Heart left ventricle (tissue), 16 donors: ENCODE data around the gene SLC35G3. TPM values are rescaled to one million over a fixed set of nuclear protein-coding genes. Genes with fewer than 3 reads are reported as not detected.
"Not testable (repeated sequence)": the region's sequence is repeated elsewhere in the genome, so short reads cannot be mapped to it uniquely, and the experiment has no call there.

Experiments
- ATAC-seq, 4 donors: fragments of 200-7000 bp; cut with Tn5 transposase; one replicate each; pipeline ENCODE4 v1.9.1; 2020 to 2022; ENCODE audit warnings: moderate library complexity in 4 of 4, mild to moderate bottlenecking in 3 of 4, moderate number of reproducible peaks in 1 of 4
- DNase-seq, 5 donors: peaks; one replicate each; pipeline ENCODE4 v3.0.0-alpha.2; 2020
- H3K27ac ChIP-seq, 12 donors: fragments of 200-600 bp; sonication (generic) in 4 of 12; one replicate each; pipeline versions ENCODE4 v1.5.0 to v1.8.0; 2016 to 2022; ENCODE audit warnings: mild to moderate bottlenecking in 2 of 12
- H3K27me3 ChIP-seq, 9 donors: fragments of 200-600 bp; sonication (generic) in 2 of 9; one replicate each; pipeline versions ENCODE4 v1.5.1 to v1.8.0; 2016 to 2022; ENCODE audit warnings: mild to moderate bottlenecking in 3 of 9
- H3K36me3 ChIP-seq, 9 donors: fragments of 200-600 bp; sonication (generic) in 2 of 9; one replicate each; pipeline versions ENCODE4 v1.5.0 to v1.8.0; 2018 to 2022; ENCODE audit warnings: mild to moderate bottlenecking in 2 of 9
- H3K4me1 ChIP-seq, 12 donors: fragments of 200-600 bp; sonication (generic) in 4 of 12; one replicate each; pipeline versions ENCODE4 v1.5.0 to v1.8.0; 2016 to 2022; ENCODE audit warnings: mild to moderate bottlenecking in 3 of 12
- H3K4me3 ChIP-seq, 12 donors: fragments of 200-600 bp; sonication (generic) in 4 of 12; one replicate each; pipeline versions ENCODE4 v1.5.0 to v1.8.0; 2017 to 2022; ENCODE audit warnings: mild to moderate bottlenecking in 9 of 12, moderate library complexity in 4 of 12
- H3K9me3 ChIP-seq, 12 donors: fragments of 200-600 bp; sonication (generic) in 4 of 12; one replicate each; pipeline versions ENCODE4 v1.5.0 to v1.8.0; 2016 to 2022; ENCODE audit warnings: mild to moderate bottlenecking in 1 of 12
- CTCF ChIP-seq, 12 donors: fragments of 200-600 bp; sonication (generic) in 4 of 12; IDR thresholded peaks; one replicate each; pipeline versions ENCODE4 v1.5.0 to v1.8.0; 2018 to 2022; ENCODE audit warnings: antibody characterized with exemption in 12 of 12, mild to moderate bottlenecking in 5 of 12
- POLR2A ChIP-seq, 2 donors: fragments of 450-650 bp; IDR thresholded peaks; one replicate each; pipeline ENCODE4 v1.6.1; 2017; ENCODE audit warnings: antibody characterized with exemption in 2 of 2, mild to moderate bottlenecking in 2 of 2, moderate library complexity in 2 of 2
- WGBS, 4 donors: extraction: QIAGEN DNeasy Blood & Tissue Kit in 2 of 4; methylation state at CpG; one replicate each; pipeline versions ENCODE4 v1.1.5 to v1.1.7; 2013 to 2018; 5-methylcytosine and 5-hydroxymethylcytosine counted together
- intact Hi-C, 10 donors: fragments of 100-400 bp; cut with DNase I; formaldehyde crosslinking; loops; one replicate each; pipeline versions ENCODE4 v1.11.1 to v1.14.2; 2022
- polyA plus RNA-seq, 2 donors: library from polyadenylated mRNA; stranded (reverse); fragments of 200-250 nt; gene quantifications; one replicate each; pipeline ENCODE4 v1.2.3, GENCODE V29; 2013
- total RNA-seq, 9 donors: library from RNA; depleted of rRNA in 2 of 9; stranded (reverse); fragments of >200 nt in 2 of 9; fragmentation: NEBNext Ultra II Directional in 3 of 9; extraction: Animal tissue kit (Norgen Biotek cat#: 25700) in 3 of 9; gene quantifications; one replicate each; pipeline versions ENCODE4 v1.1.0 to v1.2.4, GENCODE V29; 2016 to 2023
- donor health status: ischemic (EF 13 %, LVEDD 7.1; RV severe dilation, severe dysfunction).
- donor health status: healthy with polysubstance abuse.
- donor health status: DM: no; HTN: yes; CAD: no.
- donor health status: DM: no; HTN: no; CAD: no.
- donor health status: ischemic (EF 25% LVEDD 6.9; RV normal size, moderate dysfunction).
- donor health status: ischemic (EF 25% LVEDD 5.7; RV mildly dilated, moderate dysfunction).
- donor health status: healthy.
- donor health status: DM: yes; HTN: yes; CAD: no.
- donor health status: ischemic (EF 35%, LVEDD 5.7; RV mildly dilated, moderate dysfunction).
- donor health status: nonischemic (EF 11% LVEDD 7.7; RV severe dilation, severe dysfunction).
- donor health status: DM: yes; HTN: yes; CAD: no.
- donor health status: PGD.
- donor health status: ischemic (EF 29% LVEDD 5.4; RV normal size, mild dysfunction).
- donor health status: nonischemic (EF 23%, LVEDD 6.1; RV moderate dilation, normal function).

The SLC35G3 gene
- total and polyA plus RNA-seq, 11 donors, result not detected

GRCh38 chr17:35155246-35155645 lies 38.9 kb downstream of the SLC35G3 start:
- no peak for ATAC-seq
- peaks cover 0 to 91% (median 22%) of the 10 kb centered on the region in 9 donors for H3K36me3 ChIP-seq

GRCh38 chr17:35154196-35155165 lies 39.7 kb downstream of the SLC35G3 start:
- Histone ChIP-seq H3K27ac (no peak overlapping the region), H3K4me1 (peaks cover 0 to 19% (median 3%) of the 10 kb centered on the region in 12 donors), H3K36me3 (peaks cover 0 to 83% (median 15%) of the 10 kb centered on the region in 9 donors), H3K27me3 (no peaks in the 10 kb centered on the region), H3K9me3 (no peaks in the 10 kb centered on the region), H3K4me3 (no peak overlapping the region)
- TF ChIP-seq POLR2A (IDR thresholded peaks at IDR 0.05), result no peak
- TF ChIP-seq CTCF (IDR thresholded peaks at IDR 0.05), result no peak
- DNase-seq, result no peak
- intact Hi-C loops, result loop anchor here in 1 of 10 donors (10.0 kb wide), 1 partner anchor 60 kb away; no protein-coding TSS in a partner anchor
- WGBS, 4 donors, result 83 to 89% (median 86%) methylated on average over 13 of the region's 13 CpGs
- no peak for ATAC-seq

More at GRCh38 chr17:35155246-35155645, 38.9 kb downstream of the SLC35G3 start:
- 93 to 96% (median 95%) methylated on average over 7 of the region's 7 CpGs for WGBS, 4 donors
- Histone ChIP-seq H3K9me3 (no peaks in the 10 kb centered on the region), H3K4me1 (peaks cover 0 to 12% (median under 1%) of the 10 kb centered on the region in 12 donors), H3K27me3 (no peaks in the 10 kb centered on the region), H3K27ac (no peak overlapping the region), H3K4me3 (no peak overlapping the region)
- no peak for DNase-seq
- no peak for TF ChIP-seq CTCF (IDR thresholded peaks at IDR 0.05)
- no peak for TF ChIP-seq POLR2A (IDR thresholded peaks at IDR 0.05)
- intact Hi-C loops, result loop anchor here in 1 of 10 donors (10.0 kb wide), 1 partner anchor 60 kb away; no protein-coding TSS in a partner anchor

- Histone ChIP-seq H3K27ac (no peak overlapping the region), H3K9me3 (no peaks in the 10 kb centered on the region), H3K4me1 (peaks cover 0 to 34% (median 6%) of the 10 kb centered on the region in 12 donors), H3K27me3 (no peaks in the 10 kb centered on the region), H3K36me3 (peaks cover 0 to 64% (median 0%) of the 10 kb centered on the region in 9 donors), H3K4me3 (no peak overlapping the region)
- ATAC-seq (no peak), DNase-seq (no peak)
- WGBS, 4 donors, result 59 to 64% (median 60%) methylated on average over 13 of the region's 13 CpGs
- no peak for TF ChIP-seq POLR2A (IDR thresholded peaks at IDR 0.05)
- intact Hi-C loops, result loop anchor here in 1 of 10 donors (10.0 kb wide), 1 partner anchor 62 kb away; no protein-coding TSS in a partner anchor
Measured at GRCh38 chr17:35152421-35153140, 41.6 kb downstream of the SLC35G3 start.

DNA sequence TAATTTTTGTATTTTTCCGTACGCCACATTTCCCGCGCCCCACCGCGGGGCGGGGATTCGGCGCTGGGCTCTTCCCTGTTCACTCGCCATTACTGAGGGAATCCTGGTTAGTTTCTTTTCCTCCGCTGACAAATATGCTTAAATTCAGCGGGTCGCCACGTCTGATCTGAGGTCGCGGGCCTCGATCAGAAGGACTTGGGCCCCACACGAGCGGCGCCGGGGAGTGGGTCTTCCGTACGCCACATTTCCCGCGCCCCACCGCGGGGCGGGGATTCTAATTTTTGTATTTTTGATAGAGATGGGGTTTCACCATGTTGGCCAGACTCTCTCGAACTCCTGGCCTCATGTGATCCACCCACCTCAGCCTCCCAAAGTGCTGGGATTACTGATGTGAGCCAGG lies 43.1 kb downstream of the SLC35G3 start:
- not testable (repeated sequence) for H3K27ac ChIP-seq, H3K4me3 ChIP-seq, ATAC-seq, DNase-seq, H3K27me3 ChIP-seq, H3K9me3 ChIP-seq
- Histone ChIP-seq H3K36me3 (peaks cover 0 to 49% (median 0%) of the 10 kb centered on the region in 9 donors), H3K4me1 (peaks cover 0 to 40% (median 8%) of the 10 kb centered on the region in 12 donors)
- intact Hi-C loops, result loop anchor here in 1 of 10 donors (10.0 kb wide), 1 partner anchor 64 kb away; no protein-coding TSS in a partner anchor
- WGBS, 4 donors, result 90 to 93% (median 92%) methylated on average over 25 to 29 of the region's 29 CpGs
